ENCODE measurements around the gene RHBDL1. TPM values are rescaled to one million over a fixed set of nuclear protein-coding genes. Genes with fewer than 3 reads are reported as not detected.

RHBDL1 gene
- total and polyA plus RNA-seq, 9 of the 15 experiments (the other 6 are each of a cell fraction or from before 2014, with no cell fraction given) = 0.03 to 5.6 (median 1.3) TPM; not detected in 1

DNA sequence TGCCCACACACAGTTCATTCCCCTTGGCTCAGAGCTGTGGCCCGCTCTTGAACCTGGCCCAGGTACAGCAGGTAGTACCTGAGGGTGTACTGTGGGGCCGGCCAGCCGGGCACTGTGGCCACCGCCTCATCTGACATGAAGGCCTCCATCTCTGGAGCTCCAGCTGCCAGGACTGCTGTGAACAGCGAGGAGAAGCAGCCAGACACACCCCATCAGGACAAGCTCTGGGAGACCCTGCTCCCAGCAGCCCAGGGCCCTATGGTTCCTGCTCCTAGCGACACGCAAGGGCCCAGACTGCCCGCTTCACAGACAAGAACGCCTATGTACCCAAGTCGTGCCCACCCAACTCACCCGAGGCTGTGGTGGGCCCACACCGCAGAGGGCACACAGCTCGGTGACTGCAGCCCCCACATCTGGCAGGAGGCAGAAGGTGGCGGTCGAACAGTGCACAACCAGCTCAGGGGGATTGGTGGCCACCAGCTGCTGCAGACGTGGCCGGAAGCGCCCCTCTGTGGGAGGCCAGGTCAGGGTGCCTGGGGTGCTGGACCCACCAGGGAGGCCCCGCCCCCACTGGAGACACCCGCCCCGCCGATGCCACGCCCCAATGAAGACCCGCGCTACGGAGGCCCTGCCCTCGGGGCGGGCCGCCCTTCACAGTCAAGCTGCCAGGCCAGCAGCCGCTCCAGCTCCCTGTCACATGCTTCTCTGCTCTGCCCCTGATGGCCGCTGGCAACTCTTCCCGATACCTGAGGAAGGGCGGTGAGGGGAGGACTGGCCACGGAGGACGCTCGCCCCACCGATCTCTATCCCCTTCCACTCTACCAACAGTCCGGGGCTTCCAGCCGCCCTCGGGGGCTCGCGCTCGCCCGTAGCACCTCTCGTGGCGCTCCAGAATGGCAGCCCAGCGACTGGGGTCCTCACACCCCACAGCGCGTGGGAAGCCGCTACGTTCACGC is 3.7 kb downstream of the RHBDL1 start (continued):
- TF ChIP-seq, protein P1, sequence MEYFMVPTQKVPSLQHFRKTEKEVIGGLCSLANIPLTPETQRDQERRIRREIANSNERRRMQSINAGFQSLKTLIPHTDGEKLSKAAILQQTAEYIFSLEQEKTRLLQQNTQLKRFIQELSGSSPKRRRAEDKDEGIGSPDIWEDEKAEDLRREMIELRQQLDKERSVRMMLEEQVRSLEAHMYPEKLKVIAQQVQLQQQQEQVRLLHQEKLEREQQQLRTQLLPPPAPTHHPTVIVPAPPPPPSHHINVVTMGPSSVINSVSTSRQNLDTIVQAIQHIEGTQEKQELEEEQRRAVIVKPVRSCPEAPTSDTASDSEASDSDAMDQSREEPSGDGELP (CRISPR knock-in tag; IDR thresholded peaks at IDR 0.05; ENCODE audit: borderline replicate concordance) = peak; percentile 9; the same call in 1 of the 2 replicates
- TF ChIP-seq TCF7 (IDR thresholded peaks at IDR 0.05; ENCODE audit: borderline replicate concordance) (no peak), SAFB (IDR thresholded peaks at IDR 0.05; ENCODE audit: borderline replicate concordance, low read depth, low read length) (peak; percentile 64; the same call in 1 of the 2 replicates), POLR2B (IDR thresholded peaks at IDR 0.05; ENCODE audit: low read depth, partially characterized antibody) (peak; percentile 65), SRSF1 (IDR thresholded peaks at IDR 0.05; ENCODE audit: low read depth, low read length) (no peak), CCAR2 (IDR thresholded peaks at IDR 0.05; ENCODE audit: low read depth, low read length) (no peak), HMG20B (CRISPR knock-in tag; IDR thresholded peaks at IDR 0.05) (no peak), TOE1 (IDR thresholded peaks at IDR 0.05; ENCODE audit: borderline replicate concordance) (peak; percentile 10; the same call in 1 of the 2 replicates), TOE1 (CRISPR knock-in tag; IDR thresholded peaks at IDR 0.05; ENCODE audit: borderline replicate concordance, low read depth) (no peak), SIN3A (IDR thresholded peaks at IDR 0.05; ENCODE audit: borderline replicate concordance in 2 of 2, control insufficient read depth in 1 of 2, low read depth in 2 of 2, low read length in 2 of 2) (peak in 1 of 2 experiments; percentile 53; a peak in 1 of 4 replicates), MTA3 (IDR thresholded peaks at IDR 0.05; ENCODE audit: borderline replicate concordance) (peak; percentile 14; the same call in 1 of the 2 replicates), HNRNPH1 (optimal IDR thresholded peaks at IDR 0.05; ENCODE audit: low read depth, low read length) (no peak), ZNF274 (IDR thresholded peaks at IDR 0.05; ENCODE audit: borderline replicate concordance, low read depth, low read length) (no peak)
- TF ChIP-seq, protein P2, sequence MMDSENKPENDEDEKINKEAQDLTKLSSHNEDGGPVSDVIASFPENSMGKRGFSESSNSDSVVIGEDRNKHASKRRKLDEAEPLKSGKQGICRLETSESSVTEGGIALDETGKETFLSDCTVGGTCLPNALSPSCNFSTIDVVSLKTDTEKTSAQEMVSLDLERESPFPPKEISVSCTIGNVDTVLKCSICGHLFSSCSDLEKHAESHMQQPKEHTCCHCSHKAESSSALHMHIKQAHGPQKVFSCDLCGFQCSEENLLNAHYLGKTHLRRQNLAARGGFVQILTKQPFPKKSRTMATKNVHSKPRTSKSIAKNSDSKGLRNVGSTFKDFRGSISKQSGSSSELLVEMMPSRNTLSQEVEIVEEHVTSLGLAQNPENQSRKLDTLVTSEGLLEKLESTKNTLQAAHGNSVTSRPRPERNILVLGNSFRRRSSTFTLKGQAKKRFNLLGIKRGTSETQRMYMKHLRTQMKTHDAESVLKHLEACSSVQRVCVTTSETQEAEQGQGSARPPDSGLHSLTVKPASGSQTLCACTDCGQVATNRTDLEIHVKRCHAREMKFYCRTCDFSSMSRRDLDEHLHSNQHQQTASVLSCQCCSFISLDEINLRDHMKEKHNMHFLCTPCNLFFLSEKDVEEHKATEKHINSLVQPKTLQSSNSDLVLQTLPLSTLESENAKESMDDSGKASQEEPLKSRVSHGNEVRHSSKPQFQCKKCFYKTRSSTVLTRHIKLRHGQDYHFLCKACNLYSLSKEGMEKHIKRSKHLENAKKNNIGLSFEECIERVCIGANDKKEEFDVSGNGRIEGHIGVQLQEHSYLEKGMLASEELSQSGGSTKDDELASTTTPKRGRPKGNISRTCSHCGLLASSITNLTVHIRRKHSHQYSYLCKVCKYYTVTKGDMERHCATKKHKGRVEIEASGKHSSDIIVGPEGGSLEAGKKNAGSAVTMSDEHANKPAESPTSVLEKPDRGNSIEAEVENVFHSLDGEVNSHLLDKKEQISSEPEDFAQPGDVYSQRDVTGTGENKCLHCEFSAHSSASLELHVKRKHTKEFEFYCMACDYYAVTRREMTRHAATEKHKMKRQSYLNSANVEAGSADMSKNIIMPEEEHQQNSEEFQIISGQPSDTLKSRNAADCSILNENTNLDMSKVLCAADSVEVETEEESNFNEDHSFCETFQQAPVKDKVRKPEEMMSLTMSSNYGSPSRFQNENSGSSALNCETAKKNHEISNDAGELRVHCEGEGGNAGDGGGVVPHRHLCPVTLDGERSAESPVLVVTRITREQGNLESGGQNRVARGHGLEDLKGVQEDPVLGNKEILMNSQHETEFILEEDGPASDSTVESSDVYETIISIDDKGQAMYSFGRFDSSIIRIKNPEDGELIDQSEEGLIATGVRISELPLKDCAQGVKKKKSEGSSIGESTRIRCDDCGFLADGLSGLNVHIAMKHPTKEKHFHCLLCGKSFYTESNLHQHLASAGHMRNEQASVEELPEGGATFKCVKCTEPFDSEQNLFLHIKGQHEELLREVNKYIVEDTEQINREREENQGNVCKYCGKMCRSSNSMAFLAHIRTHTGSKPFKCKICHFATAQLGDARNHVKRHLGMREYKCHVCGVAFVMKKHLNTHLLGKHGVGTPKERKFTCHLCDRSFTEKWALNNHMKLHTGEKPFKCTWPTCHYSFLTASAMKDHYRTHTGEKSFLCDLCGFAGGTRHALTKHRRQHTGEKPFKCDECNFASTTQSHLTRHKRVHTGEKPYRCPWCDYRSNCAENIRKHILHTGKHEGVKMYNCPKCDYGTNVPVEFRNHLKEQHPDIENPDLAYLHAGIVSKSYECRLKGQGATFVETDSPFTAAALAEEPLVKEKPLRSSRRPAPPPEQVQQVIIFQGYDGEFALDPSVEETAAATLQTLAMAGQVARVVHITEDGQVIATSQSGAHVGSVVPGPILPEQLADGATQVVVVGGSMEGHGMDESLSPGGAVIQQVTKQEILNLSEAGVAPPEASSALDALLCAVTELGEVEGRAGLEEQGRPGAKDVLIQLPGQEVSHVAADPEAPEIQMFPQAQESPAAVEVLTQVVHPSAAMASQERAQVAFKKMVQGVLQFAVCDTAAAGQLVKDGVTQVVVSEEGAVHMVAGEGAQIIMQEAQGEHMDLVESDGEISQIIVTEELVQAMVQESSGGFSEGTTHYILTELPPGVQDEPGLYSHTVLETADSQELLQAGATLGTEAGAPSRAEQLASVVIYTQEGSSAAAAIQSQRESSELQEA (IDR thresholded peaks at IDR 0.05; ENCODE audit: low read depth) = no peak
- TF ChIP-seq, protein P3, sequence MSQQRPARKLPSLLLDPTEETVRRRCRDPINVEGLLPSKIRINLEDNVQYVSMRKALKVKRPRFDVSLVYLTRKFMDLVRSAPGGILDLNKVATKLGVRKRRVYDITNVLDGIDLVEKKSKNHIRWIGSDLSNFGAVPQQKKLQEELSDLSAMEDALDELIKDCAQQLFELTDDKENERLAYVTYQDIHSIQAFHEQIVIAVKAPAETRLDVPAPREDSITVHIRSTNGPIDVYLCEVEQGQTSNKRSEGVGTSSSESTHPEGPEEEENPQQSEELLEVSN (IDR thresholded peaks at IDR 0.05; ENCODE audit: borderline replicate concordance in 1 of 2, extremely low read depth in 1 of 2, insufficient read depth in 1 of 2, insufficient read length in 1 of 2, low read depth in 1 of 2, low read length in 1 of 2, poor library complexity in 1 of 2, severe bottlenecking in 1 of 2) = peak; percentile 27 to 56

All from K562 (cell line).